HG03064 (cell line): Measurements from ENCODE around the gene CLEC11A.

Source experiments
- ATAC-seq: cut with Tn5 transposase; IDR thresholded peaks from one replicate; pipeline ENCODE4 v1.9.1; 2021; ENCODE audit warnings: low read depth; ENCODE audit not compliant: unreplicated experiment

CLEC11A gene

GRCh38 chr19:50703915-50704796 lies 19.0 kb upstream of the CLEC11A start:
- no peak for ATAC-seq

- ATAC-seq, result no peak
Measured at GRCh38 chr19:50705422-50706019, 17.6 kb upstream of the CLEC11A start.

- no peak for ATAC-seq
Measured at GRCh38 chr19:50706387-50706786, 16.8 kb upstream of the CLEC11A start.

GRCh38 chr19:50708179-50708879 lies 14.8 kb upstream of the CLEC11A start:
- ATAC-seq, result no peak

GRCh38 chr19:50710094-50710493 lies 13.1 kb upstream of the CLEC11A start:
- no peak for ATAC-seq

- ATAC-seq, result no peak
Measured at GRCh38 chr19:50710612-50711011, 12.6 kb upstream of the CLEC11A start.

GRCh38 chr19:50711196-50711595 lies 12.0 kb upstream of the CLEC11A start:
- ATAC-seq, result no peak

- ATAC-seq, result no peak
Measured at GRCh38 chr19:50711805-50712204, 11.4 kb upstream of the CLEC11A start.

- no peak for ATAC-seq
Measured at GRCh38 chr19:50712833-50713232, 10.3 kb upstream of the CLEC11A start.

GRCh38 chr19:50713556-50714236 lies 9.5 kb upstream of the CLEC11A start:
- ATAC-seq, result no peak

GRCh38 chr19:50716178-50717025 lies 6.8 kb upstream of the CLEC11A start:
- ATAC-seq, result no peak

GRCh38 chr19:50717026-50717723 lies 6.0 kb upstream of the CLEC11A start:
- no peak for ATAC-seq

GRCh38 chr19:50717891-50718254 lies 5.3 kb upstream of the CLEC11A start:
- ATAC-seq, result no peak

- no peak for ATAC-seq
Measured at GRCh38 chr19:50718255-50719118, 4.7 kb upstream of the CLEC11A start.

GRCh38 chr19:50719119-50719435 lies 4.1 kb upstream of the CLEC11A start:
- no peak for ATAC-seq

- ATAC-seq, result no peak
Measured at GRCh38 chr19:50719566-50719965, 3.6 kb upstream of the CLEC11A start, which contains the start of gene SHANK1. SHANK1 (minus strand) TSS chr19:50719802; CDS start chr19:50716919, 2,883 bp downstream.

GRCh38 chr19:50720181-50720920 lies 2.8 kb upstream of the CLEC11A start:
- no peak for ATAC-seq

- ATAC-seq, result no peak
Measured at GRCh38 chr19:50720921-50721381, 2.2 kb upstream of the CLEC11A start.
